Measurements from ENCODE around the gene TPPP.

TPPP gene

GRCh38 chr5:677131-678101, 15.7 kb downstream of the TPPP start:
- DNase-seq (ENCODE audit: low read depth in 3 of 3), result no peak

GRCh38 chr5:676699-677076, 16.5 kb downstream of the TPPP start:
- no peak for DNase-seq (ENCODE audit: low read depth in 3 of 3)

GRCh38 chr5:675871-676698, 17.1 kb downstream of the TPPP start:
- DNase-seq (ENCODE audit: low read depth in 3 of 3), result no peak

- no peak for DNase-seq (ENCODE audit: low read depth in 3 of 3)
Measured at GRCh38 chr5:675111-675870, 17.9 kb downstream of the TPPP start.

- DNase-seq (ENCODE audit: low read depth in 3 of 3), result no peak
Measured at GRCh38 chr5:674630-675011, 18.5 kb downstream of the TPPP start.

- no peak for DNase-seq (ENCODE audit: low read depth in 3 of 3)
Measured at GRCh38 chr5:673831-674629, 19.1 kb downstream of the TPPP start.

GRCh38 chr5:673161-673830, 19.9 kb downstream of the TPPP start:
- DNase-seq (ENCODE audit: low read depth in 3 of 3), result no peak

- DNase-seq (ENCODE audit: low read depth in 3 of 3), result peak; percentile 20 to 61 (median 37)
Measured at GRCh38 chr5:672329-673160, 20.6 kb downstream of the TPPP start.

GRCh38 chr5:671459-672328, 21.5 kb downstream of the TPPP start:
- DNase-seq (ENCODE audit: low read depth in 3 of 3), result peak; percentile 38 to 63 (median 49)

GRCh38 chr5:670396-671270, 22.5 kb downstream of the TPPP start:
- no peak for DNase-seq (ENCODE audit: low read depth in 3 of 3)

- DNase-seq (ENCODE audit: low read depth in 3 of 3), result no peak
Measured at GRCh38 chr5:669842-670395, 23.2 kb downstream of the TPPP start.

- peak in 1 of 3 experiments; percentile 39 for DNase-seq (ENCODE audit: low read depth in 3 of 3)
Measured at GRCh38 chr5:669111-669841, 23.9 kb downstream of the TPPP start.

GRCh38 chr5:668283-668995, 24.7 kb downstream of the TPPP start:
- no peak for DNase-seq (ENCODE audit: low read depth in 3 of 3)

- DNase-seq (ENCODE audit: low read depth in 3 of 3), result no peak
Measured at GRCh38 chr5:666816-667498, 26.2 kb downstream of the TPPP start.

GRCh38 chr5:665956-666711, 27.0 kb downstream of the TPPP start:
- DNase-seq (ENCODE audit: low read depth in 3 of 3), result no peak
